WTC11 (cell line): ENCODE results near the gene CLIP2. TPM values are rescaled to one million over a fixed set of nuclear protein-coding genes. Genes with fewer than 3 reads are reported as not detected.

Source experiments
- ATAC-seq: fragments of 200-7000 bp; cut with Tn5 transposase; 2 replicates; pipeline ENCODE4 v1.10.0; 2021; ENCODE audit warnings: mild to moderate bottlenecking, moderate library complexity
- CTCF ChIA-PET: fragments of 300-600 bp; sonication (Branson Sonifier 250); formaldehyde crosslinking; loops from one replicate; lab custom pipeline; 2021; ENCODE audit warnings: antibody characterized with exemption; lab: Charles Lee
- POLR2A ChIA-PET: fragments of 350-600 bp; sonication (Branson Sonifier 250); formaldehyde crosslinking; loops from one replicate; lab custom pipeline; 2021; ENCODE audit warnings: antibody characterized with exemption; lab: Charles Lee
- DNase-seq: peaks from one replicate; pipeline ENCODE4 v3.0.0; 2021; ENCODE audit warnings: low spot score
- H3K27ac Mint-ChIP-seq: 2 replicates; pipeline ENCODE4 v1.8.0; 2021; ENCODE audit warnings: mixed read lengths
- H3K27me3 Mint-ChIP-seq: 2 replicates; pipeline ENCODE4 v1.8.0; 2021; ENCODE audit warnings: low read depth, mild to moderate bottlenecking, moderate library complexity, mixed read lengths
- H3K36me3 Mint-ChIP-seq: 2 replicates; pipeline ENCODE4 v1.8.0; 2021; ENCODE audit warnings: mixed read lengths
- H3K4me1 Mint-ChIP-seq: 2 replicates; pipeline ENCODE4 v1.8.0; 2022; ENCODE audit warnings: mixed read lengths
- H3K4me3 Mint-ChIP-seq: 2 replicates; pipeline ENCODE4 v1.8.0; 2021; ENCODE audit warnings: mild to moderate bottlenecking, moderate library complexity, mixed read lengths
- H3K9me3 Mint-ChIP-seq: 2 replicates; pipeline ENCODE4 v1.8.0; 2021; ENCODE audit warnings: mixed read lengths
- CREB1 ChIP-seq: sonication (generic); formaldehyde crosslinking; IDR thresholded peaks from 2 replicates; pipeline ENCODE4 v1.8.0; 2023; ENCODE audit warnings: mild to moderate bottlenecking, missing genetic modification reagents
- CTCF ChIP-seq: fragments of 200-600 bp; IDR thresholded peaks from 2 replicates; pipeline ENCODE4 v1.8.0; 2022; ENCODE audit warnings: antibody characterized with exemption
- HMGXB4 ChIP-seq: sonication (generic); formaldehyde crosslinking; IDR thresholded peaks from 2 replicates; pipeline ENCODE4 v1.8.1; 2023; ENCODE audit warnings: mild to moderate bottlenecking, moderate library complexity, missing genetic modification reagents
- JUN ChIP-seq: sonication (generic); formaldehyde crosslinking; IDR thresholded peaks from 2 replicates; pipeline ENCODE4 v1.8.0; 2023; ENCODE audit warnings: mild to moderate bottlenecking, missing genetic modification reagents
- MAX ChIP-seq: sonication (generic); formaldehyde crosslinking; IDR thresholded peaks from 2 replicates; pipeline ENCODE4 v1.8.0; 2022; ENCODE audit warnings: mild to moderate bottlenecking, missing genetic modification reagents
- NFATC4 ChIP-seq: fragments of 250-450 bp; sonication (Bioruptor Pico); IDR thresholded peaks from 2 replicates; pipeline ENCODE4 v1.9.0; 2021; ENCODE audit warnings: mild to moderate bottlenecking
- NFYB ChIP-seq: sonication (generic); formaldehyde crosslinking; conservative IDR thresholded peaks from 2 replicates; pipeline ENCODE4 v1.8.0; 2022; ENCODE audit warnings: low read depth, missing genetic modification reagents
- SMAD3 ChIP-seq: sonication (generic); formaldehyde crosslinking; IDR thresholded peaks from 2 replicates; pipeline ENCODE4 v1.8.0; 2022; ENCODE audit warnings: missing genetic modification reagents, mild to moderate bottlenecking, borderline replicate concordance
- SP1 ChIP-seq: sonication (generic); formaldehyde crosslinking; conservative IDR thresholded peaks from 2 replicates; pipeline ENCODE4 v1.8.1; 2022; ENCODE audit warnings: missing genetic modification reagents
- TCF7 ChIP-seq: sonication (generic); formaldehyde crosslinking; IDR thresholded peaks from 2 replicates; pipeline ENCODE4 v1.8.0; 2022; ENCODE audit warnings: mild to moderate bottlenecking, low read depth, missing genetic modification reagents, moderate library complexity
- USF1 ChIP-seq: sonication (generic); formaldehyde crosslinking; IDR thresholded peaks from 2 replicates; pipeline ENCODE4 v1.8.0; 2022; ENCODE audit warnings: mild to moderate bottlenecking, missing genetic modification reagents
- ZNF138 ChIP-seq: sonication (generic); formaldehyde crosslinking; conservative IDR thresholded peaks from 2 replicates; pipeline ENCODE4 v1.8.1; 2022; ENCODE audit warnings: mild to moderate bottlenecking, moderate library complexity, missing genetic modification reagents
- ZNF671 ChIP-seq: fragments of 250-450 bp; sonication (Bioruptor Pico); IDR thresholded peaks from 2 replicates; pipeline ENCODE4 v1.8.0; 2021; ENCODE audit warnings: mild to moderate bottlenecking
- total RNA-seq: library from RNA; stranded (reverse); gene quantifications from 3 replicates; pipeline ENCODE4 v1.2.3, GENCODE V29; 2021
- TF ChIP-seq, protein P1 (sequence below): sonication (generic); formaldehyde crosslinking; IDR thresholded peaks from 2 replicates; pipeline ENCODE4 v1.8.1; 2023; ENCODE audit warnings: mild to moderate bottlenecking, missing genetic modification reagents, moderate library complexity

Gene CLIP2
- total RNA-seq, 1 experiment from 2014 or later: 48.1 TPM

GRCh38 chr7:74404741-74405140 is 115.5 kb downstream of the CLIP2 start:
- ATAC-seq (no peak), DNase-seq (no peak)
- Mint-ChIP-seq H3K4me1 (peaks cover 5% of the 10 kb centered on the region; the same call in 1 of the 2 replicates), H3K36me3 (peaks cover 8% of the 10 kb centered on the region), H3K4me3 (no peak overlapping the region), H3K27ac (no peak overlapping the region), H3K9me3 (no peaks in the 10 kb centered on the region), H3K27me3 (peaks cover 3% of the 10 kb centered on the region; the same call in 1 of the 2 replicates)
- peak; percentile 50; the same call in 1 of the 2 replicates for TF ChIP-seq HMGXB4
- no peak for TF ChIP-seq NFATC4
- no peak for TF ChIP-seq CREB1 (CRISPR knock-in tag)
- TF ChIP-seq TCF7: no peak
- TF ChIP-seq SMAD3 (CRISPR knock-in tag): no peak
- TF ChIP-seq, protein P1, sequence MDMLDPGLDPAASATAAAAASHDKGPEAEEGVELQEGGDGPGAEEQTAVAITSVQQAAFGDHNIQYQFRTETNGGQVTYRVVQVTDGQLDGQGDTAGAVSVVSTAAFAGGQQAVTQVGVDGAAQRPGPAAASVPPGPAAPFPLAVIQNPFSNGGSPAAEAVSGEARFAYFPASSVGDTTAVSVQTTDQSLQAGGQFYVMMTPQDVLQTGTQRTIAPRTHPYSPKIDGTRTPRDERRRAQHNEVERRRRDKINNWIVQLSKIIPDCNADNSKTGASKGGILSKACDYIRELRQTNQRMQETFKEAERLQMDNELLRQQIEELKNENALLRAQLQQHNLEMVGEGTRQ (CRISPR knock-in tag): no peak
- TF ChIP-seq ZNF671 (CRISPR knock-in tag): no peak
- TF ChIP-seq ZNF138 (CRISPR knock-in tag): no peak
- TF ChIP-seq JUN (CRISPR knock-in tag): no peak
- CTCF ChIA-PET: interaction anchor here (0.9 to 10.3 kb wide), 29 partner anchors 10 to 353 kb away, joined by 3 to 275 read pairs (median 5); partner anchors contain the start of gene LIMK1
- POLR2A ChIA-PET: no interaction called here

GRCh38 chr7:74405191-74405898 is 116.1 kb downstream of the CLIP2 start:
- peak; percentile 86 for DNase-seq
- Mint-ChIP-seq H3K4me3 (peak overlapping the region; percentile 41), H3K27ac (no peak overlapping the region), H3K9me3 (no peaks in the 10 kb centered on the region), H3K27me3 (peaks cover 3% of the 10 kb centered on the region; the same call in 1 of the 2 replicates), H3K36me3 (peaks cover 8% of the 10 kb centered on the region), H3K4me1 (peaks cover 5% of the 10 kb centered on the region; the same call in 1 of the 2 replicates)
- TF ChIP-seq NFATC4 (no peak), SP1 (CRISPR knock-in tag) (no peak; the same call in 1 of the 2 replicates), USF1 (CRISPR knock-in tag) (peak; percentile 71; the same call in 1 of the 2 replicates), CTCF (peak; percentile 54; the same call in 1 of the 2 replicates), MAX (CRISPR knock-in tag) (peak; percentile 44; the same call in 1 of the 2 replicates), NFYB (no peak), ZNF138 (CRISPR knock-in tag) (0 out of 2 replicates have a peak, but pooled peaks have one; percentile 27)
- TF ChIP-seq, protein P1 (CRISPR knock-in tag): peak; percentile 74
- ChIA-PET POLR2A (interaction anchor here (0.5 to 0.6 kb wide), 2 partner anchors 145 to 252 kb away, joined by 3 to 7 read pairs; partner anchors contain the start of gene GTF2I), CTCF (interaction anchor here (0.5 to 10.3 kb wide), 77 partner anchors 11 to 691 kb away, joined by 3 to 275 read pairs (median 4); partner anchors contain the start of gene LIMK1)
- peak; percentile 83 for ATAC-seq
